Thymus (tissue), 11 donors: ENCODE results near the gene CTRB1. TPM values are rescaled to one million over a fixed set of nuclear protein-coding genes. Genes with fewer than 3 reads are reported as not detected.
"Not testable (repeated sequence)": the region's sequence is repeated elsewhere in the genome, so short reads cannot be mapped to it uniquely, and the experiment has no call there.

Experiments
- DNase-seq, 9 donors: peaks; one replicate each; pipeline ENCODE4 v3.0.0-alpha.2; 2013; ENCODE audit warnings: low spot score in 9 of 9, low read depth in 6 of 9, missing footprints in 1 of 9
- H3K27ac ChIP-seq, 2 donors: one replicate each; pipeline ENCODE4 v1.5.1; 2013; ENCODE audit warnings: control low read depth in 1 of 2, low read depth in 1 of 2, low read length in 1 of 2, mild to moderate bottlenecking in 1 of 2, moderate library complexity in 1 of 2
- H3K27me3 ChIP-seq, 2 donors: one replicate each; pipeline ENCODE4 v1.5.1; 2013; ENCODE audit warnings: low read length in 1 of 2; ENCODE audit not compliant: control insufficient read depth in 2 of 2, insufficient read depth in 1 of 2
- H3K36me3 ChIP-seq, 2 donors: one replicate each; pipeline ENCODE4 v1.5.1; 2013; ENCODE audit warnings: low read length in 1 of 2, mild to moderate bottlenecking in 1 of 2, moderate library complexity in 1 of 2; ENCODE audit not compliant: control insufficient read depth in 2 of 2, insufficient read depth in 2 of 2
- H3K4me1 ChIP-seq, 2 donors: one replicate each; pipeline ENCODE4 v1.5.1; 2013; ENCODE audit warnings: low read length in 2 of 2; ENCODE audit not compliant: control insufficient read depth in 2 of 2, insufficient read depth in 2 of 2
- H3K4me3 ChIP-seq, 2 donors: one replicate each; pipeline ENCODE4 v1.5.1; 2013; ENCODE audit warnings: low read length in 2 of 2, control low read depth in 1 of 2, mild to moderate bottlenecking in 1 of 2
- H3K9me3 ChIP-seq, 2 donors: one replicate each; pipeline ENCODE4 v1.5.1; 2013; ENCODE audit warnings: low read length in 1 of 2, mild to moderate bottlenecking in 1 of 2; ENCODE audit not compliant: control insufficient read depth in 2 of 2, insufficient read depth in 1 of 2
- WGBS: extraction: QIAGEN DNeasy Blood & Tissue Kit; methylation state at CpG from one replicate; pipeline ENCODE4 v1.1.7; 2013; 5-methylcytosine and 5-hydroxymethylcytosine counted together
- polyA plus RNA-seq: library from polyadenylated mRNA; stranded (reverse); fragments of 200-250 nt; gene quantifications from one replicate; pipeline ENCODE4 v1.2.3, GENCODE V29; 2013
- total RNA-seq: library from RNA; stranded (reverse); fragments of 120-200 nt; gene quantifications from one replicate; pipeline ENCODE4 v1.2.4, GENCODE V29; 2013
- donor health status: healthy.

CTRB1 gene
- total and polyA plus RNA-seq, 2 donors = 0.14 to 0.78 TPM

DNA sequence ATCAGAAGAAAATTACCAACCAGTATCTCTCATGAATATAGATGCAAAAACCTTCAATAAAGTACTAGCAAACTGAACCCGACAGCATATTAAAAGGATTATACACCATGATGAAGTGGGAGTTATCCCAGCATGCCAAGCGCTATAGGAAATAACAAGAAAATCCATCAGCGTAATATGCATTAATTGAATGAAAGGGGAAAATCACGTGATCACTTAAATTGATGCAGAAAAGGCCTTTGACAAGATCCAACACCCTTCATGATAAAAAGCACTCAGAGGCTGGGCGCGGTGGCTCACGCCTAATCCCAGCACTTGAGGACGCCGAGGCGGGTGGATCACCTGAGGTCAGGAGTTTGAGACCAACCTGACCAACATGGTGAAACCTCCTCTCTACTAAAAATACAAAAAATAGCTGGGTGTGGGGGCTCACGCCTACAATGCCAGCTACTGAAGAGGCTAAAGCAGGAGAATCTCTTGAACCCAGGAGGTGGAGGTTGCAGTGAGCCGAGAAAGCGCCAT lies 16.7 kb upstream of the CTRB1 start:
- DNase-seq = no peak
- no peaks in the 10 kb centered on the region for H3K36me3 ChIP-seq
- no peaks in the 10 kb centered on the region for H3K9me3 ChIP-seq
- no peak overlapping the region for H3K27ac ChIP-seq
- peaks cover 6 to 13% of the 10 kb centered on the region in 2 donors for H3K27me3 ChIP-seq
- H3K4me1 ChIP-seq = peaks cover 10 to 12% of the 10 kb centered on the region in 2 donors
- over 99% methylated on average over 13 of the region's 13 CpGs for WGBS
- H3K4me3 ChIP-seq = no peak overlapping the region

DNA sequence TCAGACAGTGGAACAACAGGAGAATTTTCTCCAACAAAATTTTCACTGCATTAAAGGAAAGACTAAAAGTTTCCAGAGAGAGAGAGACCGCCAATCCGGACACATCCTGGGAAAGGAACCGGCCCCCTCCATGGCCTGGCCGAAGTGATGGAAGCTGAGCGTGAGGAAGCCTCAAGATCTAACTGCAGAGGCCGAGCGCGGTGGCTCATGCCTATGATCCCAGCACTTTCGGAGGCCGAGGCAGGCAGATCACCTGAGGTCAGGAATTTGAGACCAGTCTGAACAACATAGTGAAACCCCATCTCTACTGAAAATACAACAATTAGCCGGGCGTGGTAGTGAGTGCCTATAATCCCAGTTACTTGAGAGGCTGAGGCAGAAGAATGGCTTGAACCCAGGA lies 15.7 kb upstream of the CTRB1 start:
- Histone ChIP-seq H3K9me3 (no peaks in the 10 kb centered on the region), H3K4me3 (no peak overlapping the region), H3K36me3 (no peaks in the 10 kb centered on the region), H3K27ac (no peak overlapping the region), H3K4me1 (peaks cover 9 to 10% of the 10 kb centered on the region in 2 donors), H3K27me3 (peaks cover 2 to 3% of the 10 kb centered on the region in 2 donors)
- no peak for DNase-seq
- 94% methylated on average over 12 of the region's 12 CpGs for WGBS

DNA sequence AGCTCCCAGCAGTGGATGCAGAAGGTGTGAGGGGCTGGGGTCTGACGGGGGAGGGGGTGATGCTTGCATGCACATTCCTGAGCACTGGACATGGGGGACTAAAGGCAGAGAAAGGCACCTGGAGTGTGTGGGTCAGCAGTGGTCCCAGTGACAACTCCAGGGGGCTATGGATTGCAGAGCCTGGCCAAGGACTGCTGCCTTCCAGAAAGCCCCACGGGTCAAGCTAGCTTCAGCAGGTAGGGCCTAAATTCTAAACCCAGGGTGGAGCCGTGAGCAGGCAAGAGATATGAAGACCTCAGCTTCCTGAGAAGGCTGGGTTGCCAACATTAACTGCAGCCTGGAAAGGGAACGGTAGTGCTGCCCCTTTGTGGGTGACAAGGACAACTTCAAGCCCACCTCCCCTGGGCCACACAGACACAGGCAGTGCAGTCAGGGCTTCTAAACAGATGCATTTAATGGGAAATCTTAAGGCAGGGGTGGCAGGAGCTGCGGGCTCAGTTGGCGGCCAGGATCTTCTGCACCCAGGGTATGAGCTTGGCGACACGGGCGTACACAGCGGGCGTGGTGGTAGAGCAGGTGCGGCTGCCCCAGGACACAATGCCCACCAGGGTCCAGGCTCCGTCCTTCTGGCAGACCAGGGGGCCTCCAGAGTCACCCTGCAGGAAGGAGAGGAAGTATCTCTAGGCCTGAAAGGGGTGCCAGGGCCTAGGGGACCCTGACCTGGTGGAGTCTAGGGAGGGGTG lies 14.9 kb upstream of the CTRB1 start:
- DNase-seq = no peak
- Histone ChIP-seq H3K27ac (no peak overlapping the region), H3K27me3 (no peaks in the 10 kb centered on the region), H3K36me3 (no peaks in the 10 kb centered on the region), H3K4me1 (peaks cover 9 to 10% of the 10 kb centered on the region in 2 donors), H3K4me3 (no peak overlapping the region), H3K9me3 (no peaks in the 10 kb centered on the region)
- WGBS = 90% methylated on average over 13 of the region's 13 CpGs

DNA sequence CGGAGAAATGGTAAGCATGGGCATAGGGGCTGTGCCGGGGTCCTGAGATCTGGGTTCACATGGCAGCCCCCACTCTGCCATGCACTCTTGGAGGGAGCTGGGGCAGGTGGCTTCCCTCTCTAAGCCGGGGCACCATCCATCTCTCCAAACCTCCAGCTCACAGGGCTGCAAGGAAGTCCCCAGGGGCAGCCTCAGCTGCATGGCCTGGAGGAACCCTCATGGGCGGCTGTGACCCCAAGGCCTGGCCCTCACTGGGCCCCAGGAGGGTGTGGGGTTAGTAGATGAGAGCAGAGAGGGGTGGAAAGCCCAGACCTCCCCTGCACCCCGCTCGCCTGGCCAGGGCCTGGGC lies 14.4 kb upstream of the CTRB1 start:
- no peak for DNase-seq
- peaks cover 9 to 10% of the 10 kb centered on the region in 2 donors for H3K4me1 ChIP-seq
- H3K4me3 ChIP-seq = no peak overlapping the region
- no peaks in the 10 kb centered on the region for H3K36me3 ChIP-seq
- WGBS = 93% methylated on average over 6 of the region's 6 CpGs
- H3K27me3 ChIP-seq = no peaks in the 10 kb centered on the region
- H3K27ac ChIP-seq = no peak overlapping the region
- no peaks in the 10 kb centered on the region for H3K9me3 ChIP-seq

DNA sequence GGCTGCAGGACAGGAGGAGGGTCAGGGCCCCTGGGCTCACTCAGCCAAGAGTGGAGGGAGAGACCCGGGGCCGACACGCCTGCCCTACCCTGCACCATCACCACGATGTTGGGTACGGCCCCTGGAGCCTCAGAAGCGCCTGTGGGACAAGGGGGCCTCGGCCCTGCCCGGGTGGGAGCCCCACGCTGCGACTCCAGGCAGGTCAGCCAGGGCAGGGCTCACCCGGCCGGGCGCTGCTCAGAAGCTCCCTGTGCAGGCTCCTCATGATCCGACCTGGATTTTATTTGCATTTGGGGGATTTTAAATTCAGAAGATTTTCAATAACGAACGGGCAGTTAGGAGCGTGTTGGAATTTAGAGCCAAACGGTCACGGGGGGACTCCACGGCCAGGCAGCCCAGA lies 13.9 kb upstream of the CTRB1 start:
- not testable (repeated sequence) for H3K9me3 ChIP-seq, DNase-seq, H3K36me3 ChIP-seq, H3K27me3 ChIP-seq, H3K4me3 ChIP-seq, H3K27ac ChIP-seq
- no CpG with 5 or more reads among the region's 20 CpGs for WGBS
- peaks cover 9 to 10% of the 10 kb centered on the region in 2 donors for H3K4me1 ChIP-seq

DNA sequence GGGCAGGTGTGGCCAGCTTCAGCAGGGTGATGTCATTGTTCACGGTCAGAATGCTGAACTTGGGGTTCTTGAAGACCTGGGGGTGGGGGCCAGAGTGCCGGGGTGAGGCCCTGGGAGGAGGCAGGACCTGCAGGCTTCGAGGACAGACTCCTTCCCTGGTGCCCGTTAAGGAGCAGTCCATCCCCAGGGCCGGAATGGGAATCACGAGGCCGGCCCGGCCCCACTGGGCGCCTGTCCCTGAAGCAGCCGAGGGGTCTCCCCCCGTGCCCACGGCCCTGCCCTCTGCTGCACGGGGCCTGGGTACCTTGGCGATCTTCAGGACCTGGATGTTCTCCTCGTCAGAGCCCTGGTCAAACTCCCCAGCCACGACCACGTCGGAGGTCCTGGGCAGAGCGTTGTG lies 13.3 kb upstream of the CTRB1 start:
- WGBS = 90% methylated on average over 11 of the region's 19 CpGs
- H3K4me1 ChIP-seq = peaks cover 9 to 10% of the 10 kb centered on the region in 2 donors
- H3K27me3 ChIP-seq, H3K4me3 ChIP-seq, H3K36me3 ChIP-seq, H3K27ac ChIP-seq, H3K9me3 ChIP-seq, DNase-seq: not testable (repeated sequence)

DNA sequence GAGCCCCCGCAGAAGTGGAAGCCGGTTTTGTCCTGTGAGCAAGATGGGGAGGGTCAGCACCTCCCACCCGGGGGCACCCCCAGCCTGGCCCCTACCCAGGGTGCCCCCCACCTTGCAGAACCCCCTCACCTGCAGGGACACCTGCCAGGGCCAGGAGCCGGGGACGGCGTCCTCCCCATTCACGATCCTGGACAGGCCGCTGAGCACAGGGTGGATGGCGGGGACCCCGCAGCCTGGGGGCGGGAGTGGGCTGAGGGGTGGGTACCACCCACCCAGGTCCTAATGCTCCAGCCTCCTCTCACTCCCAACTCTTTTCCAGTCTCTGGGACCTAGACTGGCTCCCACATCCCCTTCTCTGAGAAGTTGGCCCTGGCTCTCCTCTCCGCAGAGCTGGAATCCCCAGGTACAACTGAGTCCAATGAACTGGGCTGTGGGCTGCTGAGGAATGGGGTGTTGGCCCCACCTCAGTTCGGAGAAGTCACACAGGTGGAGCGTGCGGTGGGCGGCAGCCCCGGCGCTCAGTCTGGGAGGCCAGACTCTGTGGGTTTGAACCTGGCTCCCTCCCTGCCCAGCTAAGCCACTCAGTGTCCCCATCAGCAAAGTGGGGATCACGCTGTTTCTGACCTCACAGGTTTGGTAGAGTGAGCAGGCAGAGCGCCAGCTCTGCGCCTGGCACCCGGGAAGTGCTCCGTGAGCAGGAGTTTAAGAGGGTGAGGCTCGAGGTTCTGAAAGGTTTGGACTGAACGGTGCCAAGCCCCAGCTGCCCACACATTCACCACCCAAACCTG lies 12.6 kb upstream of the CTRB1 start:
- 95% methylated on average over 21 of the region's 25 CpGs for WGBS
- not testable (repeated sequence) for H3K9me3 ChIP-seq, DNase-seq, H3K36me3 ChIP-seq, H3K4me1 ChIP-seq, H3K27ac ChIP-seq, H3K4me3 ChIP-seq, H3K27me3 ChIP-seq

DNA sequence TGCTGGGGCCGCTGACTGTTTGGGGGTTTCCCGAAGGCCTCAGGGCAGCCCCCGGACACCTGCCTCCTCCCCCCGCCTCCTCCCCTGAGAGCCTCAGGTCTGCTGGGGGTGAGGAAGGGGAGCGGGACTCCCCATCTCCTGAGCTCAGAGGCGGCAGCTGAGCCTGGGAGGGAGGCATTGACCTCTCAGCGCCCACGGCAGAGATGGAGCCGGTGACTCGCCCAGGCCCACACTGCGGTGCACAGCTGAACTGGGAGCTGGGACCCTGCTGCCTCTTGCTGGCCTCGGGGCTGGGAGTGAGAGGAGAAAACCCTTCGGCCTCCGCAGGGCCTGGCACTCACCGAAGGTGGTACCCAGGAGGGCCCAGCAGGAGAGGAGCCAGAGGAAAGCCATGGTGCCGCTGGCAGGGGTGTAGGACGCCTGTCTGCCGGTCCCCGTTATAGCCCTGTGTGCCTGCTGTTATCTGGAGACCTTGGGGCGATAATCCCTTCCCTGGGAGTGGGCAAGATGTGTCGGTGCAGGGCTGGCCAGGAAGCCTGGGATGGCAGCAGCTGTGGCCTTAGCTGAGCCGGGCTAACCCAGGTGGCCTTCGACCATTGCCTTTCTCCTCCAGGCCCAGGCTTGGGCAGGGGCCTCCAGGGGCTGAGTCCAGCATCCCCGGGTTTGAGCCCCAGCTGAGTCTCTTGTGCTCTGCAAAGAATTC lies 11.9 kb upstream of the CTRB1 start, which contains the start of gene CTRB2:
TSS of gene CTRB2 (minus strand) at position 413 of the 703 bp plus-strand sequence. CDS start at position 393, 20 bp downstream.
- WGBS = 94% methylated on average over 24 of the region's 24 CpGs
- no peaks in the 10 kb centered on the region for H3K36me3 ChIP-seq
- H3K4me3 ChIP-seq = no peak within 1 kb of the TSS
- no peaks in the 10 kb centered on the region for H3K9me3 ChIP-seq
- H3K4me1 ChIP-seq = peaks cover 0 to 4% of the 10 kb centered on the region in 2 donors
- no peaks in the 10 kb centered on the region for H3K27me3 ChIP-seq
- no peak for DNase-seq
- H3K27ac ChIP-seq = no peak within 1 kb of the TSS

DNA sequence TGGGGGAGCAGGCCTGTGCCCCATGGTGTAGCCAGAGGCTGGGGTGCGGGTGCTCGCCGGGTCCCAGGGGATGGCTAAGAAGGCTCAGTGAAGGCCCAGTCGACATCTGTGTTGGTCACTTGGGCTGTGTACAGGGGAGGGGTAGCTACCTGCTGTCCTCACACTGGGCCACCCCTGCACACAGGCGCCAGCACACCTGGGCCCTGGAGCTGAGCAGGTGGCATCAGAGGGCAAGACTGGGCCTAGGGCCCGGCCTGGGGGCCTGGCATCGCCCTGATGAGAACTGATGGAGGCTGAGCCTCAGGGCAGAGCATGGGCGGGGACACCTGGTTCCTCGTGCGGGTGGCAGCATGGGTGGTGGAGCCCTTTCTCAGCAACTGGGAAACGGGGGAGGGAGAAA lies 11.0 kb upstream of the CTRB1 start:
- no peaks in the 10 kb centered on the region for H3K36me3 ChIP-seq
- no peak for DNase-seq
- H3K27ac ChIP-seq = no peak overlapping the region
- no peak overlapping the region for H3K4me3 ChIP-seq
- no peaks in the 10 kb centered on the region for H3K27me3 ChIP-seq
- WGBS = 89% methylated on average over 11 of the region's 11 CpGs
- no peaks in the 10 kb centered on the region for H3K9me3 ChIP-seq
- no peaks in the 10 kb centered on the region for H3K4me1 ChIP-seq
